Thymus (tissue), 14 donors: ENCODE measurements around the gene CD36. TPM values are rescaled to one million over a fixed set of nuclear protein-coding genes. Genes with fewer than 3 reads are reported as not detected.

ENCODE experiments used
- DNase-seq, 9 donors: peaks; one replicate each; pipeline ENCODE4 v3.0.0-alpha.2; 2013; ENCODE audit warnings: low spot score in 9 of 9, low read depth in 6 of 9, missing footprints in 1 of 9
- H3K27ac ChIP-seq, 2 donors: one replicate each; pipeline ENCODE4 v1.5.1; 2013; ENCODE audit warnings: control low read depth in 1 of 2, low read depth in 1 of 2, low read length in 1 of 2, mild to moderate bottlenecking in 1 of 2, moderate library complexity in 1 of 2
- H3K27me3 ChIP-seq, 2 donors: one replicate each; pipeline ENCODE4 v1.5.1; 2013; ENCODE audit warnings: low read length in 1 of 2; ENCODE audit not compliant: control insufficient read depth in 2 of 2, insufficient read depth in 1 of 2
- H3K36me3 ChIP-seq, 2 donors: one replicate each; pipeline ENCODE4 v1.5.1; 2013; ENCODE audit warnings: low read length in 1 of 2, mild to moderate bottlenecking in 1 of 2, moderate library complexity in 1 of 2; ENCODE audit not compliant: control insufficient read depth in 2 of 2, insufficient read depth in 2 of 2
- H3K4me1 ChIP-seq, 2 donors: one replicate each; pipeline ENCODE4 v1.5.1; 2013; ENCODE audit warnings: low read length in 2 of 2; ENCODE audit not compliant: control insufficient read depth in 2 of 2, insufficient read depth in 2 of 2
- H3K4me3 ChIP-seq, 2 donors: one replicate each; pipeline ENCODE4 v1.5.1; 2013; ENCODE audit warnings: low read length in 2 of 2, control low read depth in 1 of 2, mild to moderate bottlenecking in 1 of 2
- H3K9me3 ChIP-seq, 2 donors: one replicate each; pipeline ENCODE4 v1.5.1; 2013; ENCODE audit warnings: low read length in 1 of 2, mild to moderate bottlenecking in 1 of 2; ENCODE audit not compliant: control insufficient read depth in 2 of 2, insufficient read depth in 1 of 2
- WGBS: extraction: QIAGEN DNeasy Blood & Tissue Kit; methylation state at CpG from one replicate; pipeline ENCODE4 v1.1.7; 2013; 5-methylcytosine and 5-hydroxymethylcytosine counted together
- long read RNA-seq, 10 donors: transcript quantifications; one replicate each; lab custom pipeline, GENCODE V29; 2026
- polyA plus RNA-seq: library from polyadenylated mRNA; stranded (reverse); fragments of 200-250 nt; gene quantifications from one replicate; pipeline ENCODE4 v1.2.3, GENCODE V29; 2013
- total RNA-seq: library from RNA; stranded (reverse); fragments of 120-200 nt; gene quantifications from one replicate; pipeline ENCODE4 v1.2.4, GENCODE V29; 2013
- donor health status: healthy.

The CD36 gene
- total RNA-seq (42.8 TPM), polyA plus RNA-seq (30.9 TPM)
- long read RNA-seq, donor 1: 0 reads
- long read RNA-seq, donor 2: 0 reads
- long read RNA-seq, donor 3, transcript CD36-202 (14 exons, 1,942 nt): major isoform, 9 of 15 reads
- long read RNA-seq, donor 3, partial matches to known transcripts: 0 of 15 reads
- long read RNA-seq, donor 3, other reads (novel, unspliced or antisense): 0 of 15 reads
- long read RNA-seq, donor 4: 0 reads
- long read RNA-seq, donor 5, transcript CD36-202 (14 exons, 1,942 nt): major isoform, 6 of 15 reads
- long read RNA-seq, donor 5, transcript CD36-214 (15 exons, 2,298 nt): minor isoform, 5 of 15 reads
- long read RNA-seq, donor 5, partial matches to known transcripts: 0 of 15 reads
- long read RNA-seq, donor 5, other reads (novel, unspliced or antisense): 0 of 15 reads
- long read RNA-seq, donor 6, partial matches to known transcripts: 6 of 16 reads
- long read RNA-seq, donor 6, other reads (novel, unspliced or antisense): 0 of 16 reads
- long read RNA-seq, donor 7, partial matches to known transcripts: 0 of 6 reads
- long read RNA-seq, donor 7, other reads (novel, unspliced or antisense): 0 of 6 reads
- long read RNA-seq, donor 8, partial matches to known transcripts: 0 of 2 reads
- long read RNA-seq, donor 8, other reads (novel, unspliced or antisense): 0 of 2 reads
- long read RNA-seq, donor 9, partial matches to known transcripts: 0 of 4 reads
- long read RNA-seq, donor 9, other reads (novel, unspliced or antisense): 0 of 4 reads
- long read RNA-seq, donor 10, partial matches to known transcripts: 5 of 11 reads
- long read RNA-seq, donor 10, other reads (novel, unspliced or antisense): 0 of 11 reads

- DNase-seq: peak in 1 of 9 donors; percentile 12
These were observed at the start of gene CD36 for GRCh38 chr7:80637911-80638765. TSS of gene CD36 (plus strand) at chr7:80638642. CDS start at chr7:80646741, 8,099 bp downstream.

GRCh38 chr7:80589631-80590030 lies 48.8 kb upstream of the CD36 start:
- no peaks in the 10 kb centered on the region for H3K36me3 ChIP-seq
- 18% methylated on average over 1 of the region's 1 CpG for WGBS
- no peaks in the 10 kb centered on the region for H3K9me3 ChIP-seq
- H3K4me3 ChIP-seq: no peak overlapping the region
- H3K27me3 ChIP-seq: no peaks in the 10 kb centered on the region
- no peaks in the 10 kb centered on the region for H3K4me1 ChIP-seq
- H3K27ac ChIP-seq: no peak overlapping the region
- DNase-seq: no peak

More at GRCh38 chr7:80637911-80638765, at the start of gene CD36:
- Histone ChIP-seq H3K27me3 (no peaks in the 10 kb centered on the region), H3K36me3 (no peaks in the 10 kb centered on the region), H3K4me1 (no peaks in the 10 kb centered on the region), H3K27ac (no peak within 1 kb of the TSS), H3K9me3 (no peaks in the 10 kb centered on the region), H3K4me3 (no peak within 1 kb of the TSS)
- WGBS: 94% methylated on average over 4 of the region's 4 CpGs

GRCh38 chr7:80591654-80592053 lies 46.8 kb upstream of the CD36 start:
- no peaks in the 10 kb centered on the region for H3K9me3 ChIP-seq
- DNase-seq: no peak
- no peaks in the 10 kb centered on the region for H3K36me3 ChIP-seq
- no peaks in the 10 kb centered on the region for H3K27me3 ChIP-seq
- H3K4me1 ChIP-seq: no peaks in the 10 kb centered on the region
- 54% methylated on average over 1 of the region's 1 CpG for WGBS
- H3K4me3 ChIP-seq: no peak overlapping the region
- no peak overlapping the region for H3K27ac ChIP-seq

- H3K27ac ChIP-seq: no peak overlapping the region
- no peak overlapping the region for H3K4me3 ChIP-seq
- no peaks in the 10 kb centered on the region for H3K27me3 ChIP-seq
- H3K4me1 ChIP-seq: no peaks in the 10 kb centered on the region
- H3K36me3 ChIP-seq: no peaks in the 10 kb centered on the region
- 97% methylated on average over 7 of the region's 7 CpGs for WGBS
- H3K9me3 ChIP-seq: no peaks in the 10 kb centered on the region
- no peak for DNase-seq
These were observed 44.4 kb upstream of the CD36 start for GRCh38 chr7:80593869-80594586.

- Histone ChIP-seq H3K27ac (no peak overlapping the region), H3K4me3 (no peak overlapping the region), H3K9me3 (no peaks in the 10 kb centered on the region), H3K4me1 (no peaks in the 10 kb centered on the region), H3K27me3 (no peaks in the 10 kb centered on the region), H3K36me3 (no peaks in the 10 kb centered on the region)
- 98% methylated on average over 4 of the region's 4 CpGs for WGBS
- no peak for DNase-seq
These were observed 41.4 kb upstream of the CD36 start for GRCh38 chr7:80596933-80597517.

- H3K27me3 ChIP-seq: no peaks in the 10 kb centered on the region
- H3K36me3 ChIP-seq: no peaks in the 10 kb centered on the region
- H3K4me1 ChIP-seq: no peaks in the 10 kb centered on the region
- H3K4me3 ChIP-seq: no peak overlapping the region
- DNase-seq: no peak
- no peaks in the 10 kb centered on the region for H3K9me3 ChIP-seq
- H3K27ac ChIP-seq: no peak overlapping the region
These were observed 40.6 kb upstream of the CD36 start for GRCh38 chr7:80597875-80598274.

- no peaks in the 10 kb centered on the region for H3K9me3 ChIP-seq
- H3K36me3 ChIP-seq: no peaks in the 10 kb centered on the region
- no peak overlapping the region for H3K4me3 ChIP-seq
- DNase-seq: no peak
- no peak overlapping the region for H3K27ac ChIP-seq
- no peaks in the 10 kb centered on the region for H3K4me1 ChIP-seq
- H3K27me3 ChIP-seq: no peaks in the 10 kb centered on the region
- WGBS: 17% methylated on average over 2 of the region's 2 CpGs
These were observed 38.4 kb upstream of the CD36 start for GRCh38 chr7:80600046-80600445.

- no peak overlapping the region for H3K27ac ChIP-seq
- H3K36me3 ChIP-seq: no peaks in the 10 kb centered on the region
- no peaks in the 10 kb centered on the region for H3K9me3 ChIP-seq
- 95% methylated on average over 4 of the region's 4 CpGs for WGBS
- H3K27me3 ChIP-seq: no peaks in the 10 kb centered on the region
- H3K4me3 ChIP-seq: no peak overlapping the region
- no peak for DNase-seq
- H3K4me1 ChIP-seq: no peaks in the 10 kb centered on the region
These were observed 36.4 kb upstream of the CD36 start for GRCh38 chr7:80601999-80602398.
